ENCODE data around the gene MARK1. TPM values are rescaled to one million over a fixed set of nuclear protein-coding genes. Genes with fewer than 3 reads are reported as not detected.

MARK1 gene
- polyA plus RNA-seq, 1 of the 3 experiments (the other 2 are of a cell fraction), result 3.1 TPM

DNA sequence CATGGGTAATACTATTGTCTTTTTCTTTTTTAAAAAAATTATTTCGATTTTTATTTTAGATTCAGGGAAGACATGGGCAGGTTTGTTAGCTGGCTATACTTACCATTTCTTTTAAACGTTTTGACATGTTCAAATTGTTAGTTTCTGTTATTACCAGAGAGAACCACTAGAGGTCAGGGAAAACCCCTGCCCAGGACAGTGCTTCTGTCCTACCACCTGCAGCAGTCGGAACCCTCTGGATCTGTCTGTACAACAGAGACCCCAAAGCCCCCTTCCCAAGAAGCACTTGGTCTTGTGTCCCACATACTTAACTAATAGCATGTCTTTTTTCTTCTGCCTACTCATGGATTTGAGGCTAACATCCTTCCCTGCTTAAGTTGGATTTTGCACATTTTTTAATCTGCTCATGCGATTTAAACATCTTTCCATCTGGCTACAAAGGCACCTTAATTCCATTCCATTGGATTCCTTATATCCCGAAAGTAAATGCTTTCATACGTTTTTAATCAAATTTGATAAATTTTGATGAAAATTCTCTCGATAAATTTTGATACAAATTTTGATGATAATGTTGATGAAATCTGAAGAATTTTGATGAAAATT, 152.2 kb downstream of the MARK1 start:
- peak; percentile 71 for DNase-seq

More for the DNA sequence above, 152.2 kb downstream of the MARK1 start:
- Histone ChIP-seq H3K27ac (ENCODE audit: low read depth in 2 of 2, low read length in 1 of 2) (no peak overlapping the region), H4K20me1 (ENCODE audit: insufficient read depth) (no peaks in the 10 kb centered on the region), H3F3A (replicated peaks; ENCODE audit: insufficient read depth) (no peaks in the 10 kb centered on the region), H3K9me2 (no peaks in the 10 kb centered on the region), H3K9me3 (no peaks in the 10 kb centered on the region), H3K4me3 (ENCODE audit: low read depth in 2 of 2, low read length in 1 of 2) (no peak overlapping the region), H3K36me3 (replicated peaks in 1 of 2; ENCODE audit: control insufficient read depth in 1 of 2, insufficient read depth in 2 of 2, low read length in 1 of 2) (no peaks in the 10 kb centered on the region), H3K27me3 (ENCODE audit: insufficient read depth) (no peaks in the 10 kb centered on the region), H3K4me1 (ENCODE audit: control insufficient read depth in 1 of 2, insufficient read depth in 2 of 2, low read depth in 1 of 2, low read length in 1 of 2) (no peaks in the 10 kb centered on the region), H3K4me2 (no peak overlapping the region), H2AFZ (ENCODE audit: low read depth) (no peak overlapping the region), H3K9ac (no peak overlapping the region), H3K79me2 (ENCODE audit: insufficient read depth) (no peaks in the 10 kb centered on the region)
- TF ChIP-seq EP300 (IDR thresholded peaks at IDR 0.05; ENCODE audit: borderline replicate concordance in 1 of 2, low read depth in 1 of 2, low read length in 1 of 2) (no peak), RXRA (IDR thresholded peaks at IDR 0.05; ENCODE audit: borderline replicate concordance, low read depth) (no peak), NRF1 (IDR thresholded peaks at IDR 0.05; ENCODE audit: low read depth, low read length) (no peak), RCOR1 (IDR thresholded peaks at IDR 0.05; ENCODE audit: low read length) (no peak), NFIC (IDR thresholded peaks at IDR 0.05; ENCODE audit: borderline replicate concordance) (no peak), RAD21 (IDR thresholded peaks at IDR 0.05; ENCODE audit: low read length) (peak; percentile 73), FOXJ3 (CRISPR knock-in tag; IDR thresholded peaks at IDR 0.05) (no peak), SMC3 (IDR thresholded peaks at IDR 0.05; ENCODE audit: low read depth, low read length) (peak; percentile 70), TCF12 (IDR thresholded peaks at IDR 0.05) (no peak), RFX5 (IDR thresholded peaks at IDR 0.05; ENCODE audit: low read length) (no peak), MEF2A (IDR thresholded peaks at IDR 0.05; ENCODE audit: borderline replicate concordance, low read depth) (no peak)
- TF ChIP-seq, protein P1, sequence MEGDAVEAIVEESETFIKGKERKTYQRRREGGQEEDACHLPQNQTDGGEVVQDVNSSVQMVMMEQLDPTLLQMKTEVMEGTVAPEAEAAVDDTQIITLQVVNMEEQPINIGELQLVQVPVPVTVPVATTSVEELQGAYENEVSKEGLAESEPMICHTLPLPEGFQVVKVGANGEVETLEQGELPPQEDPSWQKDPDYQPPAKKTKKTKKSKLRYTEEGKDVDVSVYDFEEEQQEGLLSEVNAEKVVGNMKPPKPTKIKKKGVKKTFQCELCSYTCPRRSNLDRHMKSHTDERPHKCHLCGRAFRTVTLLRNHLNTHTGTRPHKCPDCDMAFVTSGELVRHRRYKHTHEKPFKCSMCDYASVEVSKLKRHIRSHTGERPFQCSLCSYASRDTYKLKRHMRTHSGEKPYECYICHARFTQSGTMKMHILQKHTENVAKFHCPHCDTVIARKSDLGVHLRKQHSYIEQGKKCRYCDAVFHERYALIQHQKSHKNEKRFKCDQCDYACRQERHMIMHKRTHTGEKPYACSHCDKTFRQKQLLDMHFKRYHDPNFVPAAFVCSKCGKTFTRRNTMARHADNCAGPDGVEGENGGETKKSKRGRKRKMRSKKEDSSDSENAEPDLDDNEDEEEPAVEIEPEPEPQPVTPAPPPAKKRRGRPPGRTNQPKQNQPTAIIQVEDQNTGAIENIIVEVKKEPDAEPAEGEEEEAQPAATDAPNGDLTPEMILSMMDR (IDR thresholded peaks at IDR 0.05), result peak; percentile 78
- TF ChIP-seq, protein P2, sequence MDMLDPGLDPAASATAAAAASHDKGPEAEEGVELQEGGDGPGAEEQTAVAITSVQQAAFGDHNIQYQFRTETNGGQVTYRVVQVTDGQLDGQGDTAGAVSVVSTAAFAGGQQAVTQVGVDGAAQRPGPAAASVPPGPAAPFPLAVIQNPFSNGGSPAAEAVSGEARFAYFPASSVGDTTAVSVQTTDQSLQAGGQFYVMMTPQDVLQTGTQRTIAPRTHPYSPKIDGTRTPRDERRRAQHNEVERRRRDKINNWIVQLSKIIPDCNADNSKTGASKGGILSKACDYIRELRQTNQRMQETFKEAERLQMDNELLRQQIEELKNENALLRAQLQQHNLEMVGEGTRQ (IDR thresholded peaks at IDR 0.05; ENCODE audit: borderline replicate concordance, low read depth, low read length), result no peak
- TF ChIP-seq, protein P3, sequence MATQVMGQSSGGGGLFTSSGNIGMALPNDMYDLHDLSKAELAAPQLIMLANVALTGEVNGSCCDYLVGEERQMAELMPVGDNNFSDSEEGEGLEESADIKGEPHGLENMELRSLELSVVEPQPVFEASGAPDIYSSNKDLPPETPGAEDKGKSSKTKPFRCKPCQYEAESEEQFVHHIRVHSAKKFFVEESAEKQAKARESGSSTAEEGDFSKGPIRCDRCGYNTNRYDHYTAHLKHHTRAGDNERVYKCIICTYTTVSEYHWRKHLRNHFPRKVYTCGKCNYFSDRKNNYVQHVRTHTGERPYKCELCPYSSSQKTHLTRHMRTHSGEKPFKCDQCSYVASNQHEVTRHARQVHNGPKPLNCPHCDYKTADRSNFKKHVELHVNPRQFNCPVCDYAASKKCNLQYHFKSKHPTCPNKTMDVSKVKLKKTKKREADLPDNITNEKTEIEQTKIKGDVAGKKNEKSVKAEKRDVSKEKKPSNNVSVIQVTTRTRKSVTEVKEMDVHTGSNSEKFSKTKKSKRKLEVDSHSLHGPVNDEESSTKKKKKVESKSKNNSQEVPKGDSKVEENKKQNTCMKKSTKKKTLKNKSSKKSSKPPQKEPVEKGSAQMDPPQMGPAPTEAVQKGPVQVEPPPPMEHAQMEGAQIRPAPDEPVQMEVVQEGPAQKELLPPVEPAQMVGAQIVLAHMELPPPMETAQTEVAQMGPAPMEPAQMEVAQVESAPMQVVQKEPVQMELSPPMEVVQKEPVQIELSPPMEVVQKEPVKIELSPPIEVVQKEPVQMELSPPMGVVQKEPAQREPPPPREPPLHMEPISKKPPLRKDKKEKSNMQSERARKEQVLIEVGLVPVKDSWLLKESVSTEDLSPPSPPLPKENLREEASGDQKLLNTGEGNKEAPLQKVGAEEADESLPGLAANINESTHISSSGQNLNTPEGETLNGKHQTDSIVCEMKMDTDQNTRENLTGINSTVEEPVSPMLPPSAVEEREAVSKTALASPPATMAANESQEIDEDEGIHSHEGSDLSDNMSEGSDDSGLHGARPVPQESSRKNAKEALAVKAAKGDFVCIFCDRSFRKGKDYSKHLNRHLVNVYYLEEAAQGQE (IDR thresholded peaks at IDR 0.05; ENCODE audit: low read depth, low read length), result no peak
- TF ChIP-seq, protein P4, sequence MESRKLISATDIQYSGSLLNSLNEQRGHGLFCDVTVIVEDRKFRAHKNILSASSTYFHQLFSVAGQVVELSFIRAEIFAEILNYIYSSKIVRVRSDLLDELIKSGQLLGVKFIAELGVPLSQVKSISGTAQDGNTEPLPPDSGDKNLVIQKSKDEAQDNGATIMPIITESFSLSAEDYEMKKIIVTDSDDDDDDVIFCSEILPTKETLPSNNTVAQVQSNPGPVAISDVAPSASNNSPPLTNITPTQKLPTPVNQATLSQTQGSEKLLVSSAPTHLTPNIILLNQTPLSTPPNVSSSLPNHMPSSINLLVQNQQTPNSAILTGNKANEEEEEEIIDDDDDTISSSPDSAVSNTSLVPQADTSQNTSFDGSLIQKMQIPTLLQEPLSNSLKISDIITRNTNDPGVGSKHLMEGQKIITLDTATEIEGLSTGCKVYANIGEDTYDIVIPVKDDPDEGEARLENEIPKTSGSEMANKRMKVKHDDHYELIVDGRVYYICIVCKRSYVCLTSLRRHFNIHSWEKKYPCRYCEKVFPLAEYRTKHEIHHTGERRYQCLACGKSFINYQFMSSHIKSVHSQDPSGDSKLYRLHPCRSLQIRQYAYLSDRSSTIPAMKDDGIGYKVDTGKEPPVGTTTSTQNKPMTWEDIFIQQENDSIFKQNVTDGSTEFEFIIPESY (IDR thresholded peaks at IDR 0.05; ENCODE audit: borderline replicate concordance, low read depth), result no peak
- TF ChIP-seq, protein P5, sequence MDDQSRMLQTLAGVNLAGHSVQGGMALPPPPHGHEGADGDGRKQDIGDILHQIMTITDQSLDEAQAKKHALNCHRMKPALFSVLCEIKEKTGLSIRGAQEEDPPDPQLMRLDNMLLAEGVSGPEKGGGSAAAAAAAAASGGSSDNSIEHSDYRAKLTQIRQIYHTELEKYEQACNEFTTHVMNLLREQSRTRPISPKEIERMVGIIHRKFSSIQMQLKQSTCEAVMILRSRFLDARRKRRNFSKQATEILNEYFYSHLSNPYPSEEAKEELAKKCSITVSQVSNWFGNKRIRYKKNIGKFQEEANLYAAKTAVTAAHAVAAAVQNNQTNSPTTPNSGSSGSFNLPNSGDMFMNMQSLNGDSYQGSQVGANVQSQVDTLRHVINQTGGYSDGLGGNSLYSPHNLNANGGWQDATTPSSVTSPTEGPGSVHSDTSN (IDR thresholded peaks at IDR 0.05), result no peak
- TF ChIP-seq, protein P6, sequence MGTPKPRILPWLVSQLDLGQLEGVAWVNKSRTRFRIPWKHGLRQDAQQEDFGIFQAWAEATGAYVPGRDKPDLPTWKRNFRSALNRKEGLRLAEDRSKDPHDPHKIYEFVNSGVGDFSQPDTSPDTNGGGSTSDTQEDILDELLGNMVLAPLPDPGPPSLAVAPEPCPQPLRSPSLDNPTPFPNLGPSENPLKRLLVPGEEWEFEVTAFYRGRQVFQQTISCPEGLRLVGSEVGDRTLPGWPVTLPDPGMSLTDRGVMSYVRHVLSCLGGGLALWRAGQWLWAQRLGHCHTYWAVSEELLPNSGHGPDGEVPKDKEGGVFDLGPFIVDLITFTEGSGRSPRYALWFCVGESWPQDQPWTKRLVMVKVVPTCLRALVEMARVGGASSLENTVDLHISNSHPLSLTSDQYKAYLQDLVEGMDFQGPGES (IDR thresholded peaks at IDR 0.05; ENCODE audit: low read depth, low read length), result no peak
- POLR2A ChIA-PET, result no interaction called here
- WGBS (ENCODE audit: low lambda C conversion rate), result 16% methylated on average over 7 of the region's 7 CpGs
- CTCF ChIA-PET, result interaction anchor here (0.6 to 2.0 kb wide), 14 partner anchors 10 to 150 kb away, joined by 3 to 6 read pairs (median 3); no protein-coding TSS in a partner anchor

All from SK-N-SH (cell line).